Melanocyte of skin (primary cell): ENCODE measurements around the gene ZBTB7A. TPM values are rescaled to one million over a fixed set of nuclear protein-coding genes. Genes with fewer than 3 reads are reported as not detected.

Source experiments
- total RNA-seq, 2 donors: library from RNA; depleted of rRNA; stranded (reverse); fragments of >200 nt; gene quantifications; 2 replicates each; pipeline ENCODE4 v1.2.3, GENCODE V29; 2012

ZBTB7A gene
- 10 to 100 TPM; 24.6 to 31.0 TPM for total RNA-seq

GRCh38 chr19:4066682-4067395, at the start of gene ZBTB7A:
TSS of gene ZBTB7A (minus strand) at chr19:4066899. CDS start at chr19:4055232, 11,667 bp downstream.

DNA sequence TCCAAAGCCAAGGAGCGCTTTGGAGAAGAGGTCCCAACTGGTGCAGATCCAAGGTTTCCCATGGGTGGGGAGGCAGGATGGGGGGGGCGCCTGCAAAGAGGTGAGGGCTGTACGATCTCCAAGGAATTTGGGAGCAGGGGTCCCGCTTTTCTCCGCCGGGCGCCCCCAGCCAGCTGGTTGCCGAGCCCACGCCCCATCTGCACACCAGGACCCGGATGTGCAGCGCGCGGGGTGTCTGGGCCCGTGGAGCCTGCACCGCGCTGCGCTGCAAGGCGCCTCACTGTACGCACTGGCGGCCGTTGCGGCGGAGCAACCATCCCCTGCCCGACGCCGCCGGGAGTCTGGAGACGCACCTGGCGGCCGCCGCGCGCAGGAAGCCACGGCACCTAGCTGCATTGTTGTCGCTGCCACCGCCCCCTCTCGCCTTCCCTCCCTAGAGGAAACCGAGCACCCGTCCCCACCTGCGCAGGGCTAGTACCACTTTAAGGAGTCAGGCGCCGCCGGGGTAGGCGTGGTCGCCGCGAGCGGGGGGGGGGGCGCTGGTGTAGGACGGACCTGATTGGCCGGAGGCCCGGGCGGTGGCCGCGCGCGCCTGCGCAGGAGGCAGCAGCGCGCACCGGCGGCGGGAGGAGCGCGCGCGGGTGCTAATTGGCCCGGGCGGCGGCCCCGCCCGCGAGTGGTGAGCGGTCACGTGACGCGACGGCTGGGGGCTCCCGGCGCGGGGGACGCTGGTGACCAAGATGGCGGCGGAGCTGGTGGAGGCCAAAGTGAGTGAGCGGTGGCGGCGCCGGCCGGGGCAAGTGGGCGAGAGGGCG, 59.5 kb downstream of the ZBTB7A start, which contains the start of gene PIAS4:
PIAS4 (plus strand) TSS at position 716 of the 815 bp plus-strand sequence; CDS start at position 741, 25 bp downstream.

Other genes starting within 250 kb of the ZBTB7A start
- under 1 TPM in 1 of 2 donors, not detected in 1; 0.34 TPM for gene ZFR2, start 197.9 kb downstream of the ZBTB7A start, total RNA-seq
- gene ATCAY, start 186.2 kb downstream of the ZBTB7A start, total RNA-seq, result not detected
- gene NMRK2, start 133.8 kb downstream of the ZBTB7A start, total RNA-seq, result not detected
- gene DAPK3, start 95.8 kb downstream of the ZBTB7A start, total RNA-seq, result 100 to 1,000 TPM in 1 of 2 donors, 10 to 100 TPM in 1; 92.2 to 103 TPM
- gene EEF2, start 81.4 kb downstream of the ZBTB7A start, total RNA-seq, result 1,000 to 10,000 TPM in 1 of 2 donors, 100 to 1,000 TPM in 1; 847 to 1,562 TPM
- gene PIAS4, start 59.2 kb downstream of the ZBTB7A start, total RNA-seq, result 10 to 100 TPM; 18.6 to 31.0 TPM
- 100 to 1,000 TPM; 158 to 199 TPM for gene MAP2K2, start 57.2 kb upstream of the ZBTB7A start, total RNA-seq
- not detected for gene CREB3L3, start 86.7 kb upstream of the ZBTB7A start, total RNA-seq
- 10 to 100 TPM; 10.7 to 16.3 TPM for gene SIRT6, start 115.7 kb upstream of the ZBTB7A start, total RNA-seq
- gene ANKRD24, start 115.8 kb upstream of the ZBTB7A start, total RNA-seq, result under 1 TPM in 1 of 2 donors, not detected in 1; 0.34 TPM
- not detected for gene EBI3, start 162.6 kb upstream of the ZBTB7A start, total RNA-seq
- 10 to 100 TPM; 18.9 to 28.3 TPM for gene YJU2, start 180.2 kb upstream of the ZBTB7A start, total RNA-seq
- not detected for gene SHD, start 212.4 kb upstream of the ZBTB7A start, total RNA-seq
- gene TMIGD2, start 235.5 kb upstream of the ZBTB7A start, total RNA-seq, result not detected
- gene FSD1, start 237.7 kb upstream of the ZBTB7A start, total RNA-seq, result 1 to 10 TPM in 1 of 2 donors, under 1 TPM in 1; 0.69 to 1.7 TPM